Non-pigmented ciliary epithelial cell (primary cell): ENCODE measurements around the gene SLC2A4RG.

Experiments used
- DNase-seq: peaks from one replicate; pipeline ENCODE4 v3.0.0-alpha.2; 2010; ENCODE audit warnings: low read depth

SLC2A4RG gene

GRCh38 chr20:63699466-63700198, 39.9 kb upstream of the SLC2A4RG start:
- no peak for DNase-seq

DNA sequence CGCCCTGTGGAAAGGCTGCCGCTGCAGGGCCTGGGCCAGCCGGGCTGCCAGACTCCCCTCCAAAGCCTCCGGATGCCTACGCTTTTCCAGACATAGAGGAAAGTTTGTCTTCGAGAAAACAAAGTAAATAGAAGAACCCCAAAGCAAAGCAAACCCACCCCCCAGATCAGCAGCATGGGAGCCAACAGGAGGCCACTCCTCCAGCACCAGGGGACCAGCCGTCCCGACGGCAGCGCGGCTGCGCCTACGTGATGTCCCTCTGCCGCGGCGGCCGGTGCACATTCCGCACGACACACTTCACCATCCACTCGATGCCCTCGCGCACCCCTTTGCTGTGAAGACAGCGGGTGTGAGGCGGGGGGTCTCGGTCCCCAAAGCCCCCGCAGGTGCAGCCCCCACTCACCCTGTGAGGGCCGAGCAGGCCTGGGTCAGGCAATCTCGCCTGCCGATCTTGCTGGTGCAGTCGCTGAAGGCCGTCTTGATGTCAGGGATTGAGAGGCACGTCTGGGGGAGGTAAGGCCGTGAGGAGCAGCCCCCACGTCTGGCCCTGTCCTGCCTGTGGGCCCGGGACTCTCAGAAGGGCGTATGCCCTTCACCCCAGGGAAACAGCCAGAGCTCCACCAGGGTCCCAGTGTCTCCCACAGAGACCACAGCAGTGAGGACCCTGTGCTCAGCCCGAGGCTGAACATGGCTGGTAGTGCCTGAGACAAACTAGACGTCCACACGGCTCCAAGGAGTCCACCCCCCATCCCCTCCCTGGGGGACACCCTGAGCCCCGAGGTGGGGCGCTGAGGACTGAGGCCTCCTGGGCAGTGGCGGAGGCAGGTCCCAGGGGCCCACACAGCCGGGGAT, 39.2 kb upstream of the SLC2A4RG start:
- DNase-seq = no peak

- DNase-seq = no peak
Observed at GRCh38 chr20:63701051-63701328, 38.6 kb upstream of the SLC2A4RG start.

DNA sequence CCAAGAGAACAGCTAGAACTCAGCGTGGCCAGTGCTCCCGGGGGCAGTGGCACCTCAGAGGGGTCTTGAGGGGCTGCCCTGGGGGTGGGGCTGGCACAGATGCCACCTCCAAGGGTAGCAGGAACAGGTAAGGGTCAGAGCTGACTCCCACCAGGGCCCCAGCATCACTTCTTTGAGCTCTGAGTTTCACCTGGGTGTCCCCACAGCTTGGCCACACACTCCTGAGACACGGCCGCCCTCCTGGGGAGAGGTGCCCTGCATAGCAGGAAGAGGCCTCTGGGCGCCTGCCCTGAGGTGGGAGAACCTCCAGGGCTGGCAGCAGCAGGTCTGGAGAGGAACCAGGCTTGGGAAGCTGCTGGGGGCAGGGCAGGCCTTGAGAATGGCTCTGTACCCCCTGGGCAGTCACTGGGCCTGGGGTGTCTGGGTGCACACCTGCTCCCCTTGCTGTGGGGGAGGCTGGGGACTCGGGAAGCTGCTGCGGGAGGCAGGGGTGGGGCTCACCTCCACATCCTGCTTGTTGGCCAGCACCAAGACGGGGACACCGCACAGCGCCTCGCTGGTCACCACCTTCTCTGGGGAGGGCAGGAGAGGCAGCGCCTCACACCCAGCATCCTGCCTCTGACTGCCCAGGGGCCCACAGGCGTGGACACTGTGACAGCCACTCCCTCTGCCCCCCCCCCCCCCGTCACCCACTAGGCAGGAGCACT, 38.1 kb upstream of the SLC2A4RG start:
- DNase-seq = no peak

GRCh38 chr20:63702036-63702665, 37.4 kb upstream of the SLC2A4RG start:
- no peak for DNase-seq

- DNase-seq = no peak
Observed at GRCh38 chr20:63702751-63703470, 36.7 kb upstream of the SLC2A4RG start.

- DNase-seq = no peak
Observed at GRCh38 chr20:63703471-63703975, 36.1 kb upstream of the SLC2A4RG start.

- no peak for DNase-seq
Observed at GRCh38 chr20:63703976-63704748, 35.4 kb upstream of the SLC2A4RG start.

GRCh38 chr20:63704749-63705117, 34.8 kb upstream of the SLC2A4RG start:
- DNase-seq = no peak

DNA sequence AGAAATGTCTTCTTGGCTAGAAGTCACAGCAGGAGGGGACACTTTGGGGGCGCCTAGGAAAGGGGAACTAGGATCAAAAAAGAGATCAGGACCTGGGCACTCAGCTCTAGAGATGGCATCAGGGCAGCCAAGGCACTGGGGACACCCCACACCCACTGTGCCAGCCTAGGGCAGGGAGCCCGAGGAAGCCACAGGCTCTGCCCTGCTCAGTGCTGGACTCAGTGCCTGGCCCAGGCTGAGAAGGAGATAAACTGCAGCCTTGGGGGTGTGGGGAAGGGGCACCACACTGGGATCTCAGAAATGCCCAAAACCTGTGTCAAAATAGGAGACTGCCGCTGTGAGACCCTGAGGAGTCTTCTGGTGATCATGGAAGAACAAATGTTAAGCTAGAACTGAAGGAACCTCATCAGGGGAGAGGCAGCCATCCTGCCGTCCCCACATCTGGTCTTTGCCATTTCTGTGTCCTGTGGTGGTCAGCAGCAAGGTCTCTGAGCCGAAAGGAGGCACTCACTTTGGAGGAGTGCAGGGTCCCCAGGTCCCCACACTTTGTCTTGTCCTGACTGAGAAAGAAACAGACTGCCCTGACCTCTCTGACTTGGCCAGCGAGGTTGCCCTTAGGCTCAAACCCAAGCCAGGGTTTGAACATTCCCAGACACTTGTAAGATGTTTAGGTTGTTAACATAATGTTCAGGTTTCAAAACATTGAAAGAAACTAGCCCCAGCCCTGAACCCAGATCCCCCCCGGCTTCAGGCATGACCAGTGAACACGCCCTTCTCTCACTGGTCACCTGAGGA, 34.1 kb upstream of the SLC2A4RG start:
- DNase-seq = no peak

DNA sequence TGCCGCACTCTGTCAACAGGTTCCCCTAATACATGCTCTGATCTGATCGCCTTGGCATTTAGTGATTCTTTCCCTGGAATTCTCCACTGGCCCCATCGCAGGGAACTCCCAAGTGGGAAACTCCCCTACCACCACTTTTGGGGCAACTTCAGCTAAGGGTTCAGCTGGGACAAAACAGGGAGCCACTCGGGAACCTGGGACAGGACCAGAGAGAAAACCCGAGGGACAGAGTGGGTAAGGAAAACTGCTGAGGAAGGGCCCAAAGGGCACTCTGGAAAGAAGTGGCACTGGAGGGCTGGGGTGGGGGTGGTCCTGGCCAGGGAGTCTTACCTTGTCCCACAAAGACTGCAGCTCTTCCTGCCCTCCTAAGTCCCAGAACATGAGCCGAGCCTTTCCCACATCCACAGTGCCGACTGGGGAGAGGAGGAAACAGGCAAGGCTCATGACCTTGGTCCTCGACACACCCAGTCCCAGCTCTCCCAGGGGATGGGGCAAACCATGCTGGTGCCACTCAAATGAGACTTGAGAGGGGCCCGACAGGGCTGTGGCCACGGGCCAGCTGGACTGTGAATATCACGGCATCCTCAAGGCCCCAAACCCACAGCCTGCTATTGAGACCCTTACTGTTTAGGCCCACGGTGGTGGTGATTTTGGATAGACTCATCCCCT, 33.4 kb upstream of the SLC2A4RG start:
- DNase-seq = no peak

DNA sequence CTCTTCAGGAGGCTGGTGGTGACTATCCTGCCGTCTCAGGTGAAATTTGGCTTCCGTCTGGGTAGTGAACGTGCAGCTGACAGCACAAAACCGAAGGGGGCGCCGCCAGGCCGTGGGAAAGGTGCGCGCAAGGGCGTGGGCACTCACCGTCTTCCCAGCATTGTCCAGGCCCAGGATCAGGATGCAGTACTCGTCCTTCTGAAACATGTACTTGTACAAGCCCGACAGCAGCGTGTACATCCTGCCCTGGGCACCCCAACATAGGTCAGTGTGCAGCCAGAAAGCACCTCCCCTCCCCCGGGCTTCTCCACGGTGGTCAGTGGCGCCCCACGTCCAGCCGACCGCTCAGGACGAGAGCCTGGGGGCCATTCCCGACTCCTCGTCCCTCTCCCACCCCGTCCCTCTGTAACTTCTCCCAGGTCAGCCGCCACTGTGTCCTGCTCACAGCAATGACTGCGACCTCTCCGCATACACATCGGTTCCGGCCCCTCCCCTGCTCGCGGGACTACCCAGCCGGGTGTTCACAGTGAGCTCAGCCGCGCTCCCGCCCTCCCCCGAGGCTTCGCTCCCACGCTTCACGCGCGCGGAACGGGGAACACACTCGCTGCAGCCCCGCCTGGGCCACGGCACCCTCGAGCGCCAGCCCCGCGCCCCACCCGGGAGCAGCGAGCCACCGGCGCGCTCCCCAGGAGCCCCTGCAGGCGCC, 32.6 kb upstream of the SLC2A4RG start:
- no peak for DNase-seq

GRCh38 chr20:63707558-63708300, 31.8 kb upstream of the SLC2A4RG start, which contains the start of the genes ARFRP1 and ZGPAT:
Gene ARFRP1 (minus strand): TSS chr20:63707976. CDS start chr20:63707091, 885 bp downstream.
Gene ZGPAT (plus strand): TSS chr20:63708039. CDS start chr20:63708581, 542 bp downstream.
- no peak for DNase-seq

GRCh38 chr20:63708301-63709148, 31.1 kb upstream of the SLC2A4RG start:
- DNase-seq = no peak

DNA sequence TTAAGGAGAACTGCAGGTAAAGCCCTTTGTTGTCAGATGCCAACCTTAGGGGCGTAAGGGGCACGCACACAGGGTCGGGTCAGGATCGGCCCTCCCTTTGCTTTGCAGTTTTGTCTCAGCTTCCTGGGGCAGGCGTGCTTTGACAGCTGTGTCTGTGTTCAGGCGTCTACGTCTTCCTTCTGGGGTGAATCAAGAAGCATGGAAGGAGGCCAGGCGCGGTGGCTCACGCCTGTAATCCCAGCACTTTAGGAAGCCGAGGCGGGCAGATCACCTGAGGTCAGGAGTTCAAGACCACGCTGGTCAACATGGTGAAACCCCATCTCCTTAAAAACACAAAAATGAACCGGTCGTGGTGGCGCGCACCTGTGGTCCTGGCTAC, 30.4 kb upstream of the SLC2A4RG start:
- no peak for DNase-seq

DNA sequence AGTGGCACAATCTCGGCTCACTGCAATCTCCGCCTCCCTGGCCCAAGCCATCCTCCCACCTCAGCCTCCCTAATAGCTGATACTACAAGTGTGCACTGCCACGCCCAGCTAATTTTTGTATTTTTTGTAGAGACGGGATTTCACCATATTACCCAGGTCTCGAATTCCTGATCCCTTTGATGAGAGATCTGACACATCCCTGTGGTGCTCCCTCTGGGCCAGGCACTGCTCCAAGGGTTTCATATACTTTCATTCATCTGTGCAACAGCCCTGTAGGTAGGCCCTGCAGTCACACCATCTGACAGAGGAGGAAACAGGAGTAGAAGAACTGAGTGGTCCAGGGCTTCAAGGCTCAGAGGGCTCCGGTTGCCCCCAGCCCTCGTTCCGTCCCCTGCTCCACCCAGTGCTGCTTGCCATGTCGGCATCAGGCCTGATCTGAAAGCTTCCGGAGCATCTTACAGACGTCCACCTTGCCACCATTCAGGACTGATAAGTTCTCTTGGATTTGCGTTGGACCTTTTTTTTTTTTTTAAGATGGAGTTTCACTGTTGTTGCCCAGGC, 28.4 kb upstream of the SLC2A4RG start:
- DNase-seq = no peak

GRCh38 chr20:63712191-63712590, 27.4 kb upstream of the SLC2A4RG start:
- no peak for DNase-seq
